ACC112 (cell line): ENCODE results near the gene BFSP1.

Experiments
- H2AFZ ChIP-seq: fragments of 200-600 bp; sonication (generic); one replicate; pipeline ENCODE4 v1.6.0; 2017; ENCODE audit warnings: antibody characterized with exemption, low read length; ENCODE audit not compliant: unreplicated experiment
- H3K27ac ChIP-seq: fragments of 200-600 bp; sonication (generic); 2 replicates; pipeline ENCODE4 v1.5.1; 2014; ENCODE audit warnings: low read depth, mild to moderate bottlenecking, antibody characterized with exemption, low read length, moderate library complexity
- H3K27me3 ChIP-seq: fragments of 200-600 bp; sonication (generic); 2 replicates; pipeline ENCODE4 v1.6.1; 2014; ENCODE audit warnings: mild to moderate bottlenecking, antibody characterized with exemption, low read length, moderate library complexity, mixed read lengths; ENCODE audit not compliant: insufficient read depth
- H3K36me3 ChIP-seq: fragments of 200-600 bp; sonication (generic); 2 replicates; pipeline ENCODE4 v1.6.1; 2016; ENCODE audit warnings: mild to moderate bottlenecking, antibody characterized with exemption, low read length, moderate library complexity, mixed read lengths; ENCODE audit not compliant: insufficient read depth
- H3K4me1 ChIP-seq: fragments of 200-600 bp; sonication (generic); one replicate; pipeline ENCODE4 v1.6.1; 2016; ENCODE audit warnings: low read length, mixed read lengths; ENCODE audit not compliant: insufficient read depth, unreplicated experiment, control insufficient read depth
- H3K4me3 ChIP-seq: fragments of 200-600 bp; sonication (generic); 2 replicates; pipeline ENCODE4 v1.5.1; 2014; ENCODE audit warnings: mild to moderate bottlenecking, low read depth, low read length
- H3K79me2 ChIP-seq: fragments of 200-600 bp; sonication (generic); one replicate; pipeline ENCODE4 v1.6.0; 2016; ENCODE audit warnings: low read length; ENCODE audit not compliant: control insufficient read depth, unreplicated experiment, insufficient read depth

Gene BFSP1

GRCh38 chr20:17446171-17446570 lies 85.0 kb downstream of the BFSP1 start:
- Histone ChIP-seq H3K27me3 (peaks cover 73% of the 10 kb centered on the region), H3K79me2 (no peaks in the 10 kb centered on the region), H3K4me3 (no peak overlapping the region), H3K4me1 (no peaks in the 10 kb centered on the region), H2AFZ (no peak overlapping the region), H3K27ac (no peak overlapping the region), H3K36me3 (no peaks in the 10 kb centered on the region)

DNA sequence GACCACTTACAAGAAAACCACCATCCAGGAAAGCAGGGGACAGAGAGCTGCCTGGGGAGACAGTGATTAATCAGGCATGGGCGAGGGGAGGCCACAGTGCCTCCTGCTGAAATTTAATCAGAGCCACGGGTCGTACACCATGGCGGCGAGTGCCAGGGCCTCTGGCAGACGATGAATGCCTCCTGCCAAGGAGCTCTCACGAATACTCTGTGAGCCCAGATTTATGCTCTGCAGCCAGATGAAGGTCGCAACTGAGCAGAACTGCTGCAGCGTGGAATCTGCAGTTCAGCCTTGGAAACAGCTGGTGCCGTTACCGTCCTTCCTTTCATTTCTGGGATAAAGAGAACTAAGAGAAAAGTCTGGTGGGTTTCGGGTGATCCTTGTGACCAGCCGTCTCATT lies 85.6 kb downstream of the BFSP1 start:
- Histone ChIP-seq H3K36me3 (no peaks in the 10 kb centered on the region), H3K4me1 (no peaks in the 10 kb centered on the region), H3K79me2 (no peaks in the 10 kb centered on the region), H3K27ac (no peak overlapping the region), H3K4me3 (no peak overlapping the region), H3K27me3 (peaks cover 74% of the 10 kb centered on the region), H2AFZ (no peak overlapping the region)

GRCh38 chr20:17444091-17444490 lies 87.1 kb downstream of the BFSP1 start:
- Histone ChIP-seq H3K27me3 (peaks cover 83% of the 10 kb centered on the region), H3K27ac (no peak overlapping the region), H3K36me3 (no peaks in the 10 kb centered on the region)

More at GRCh38 chr20:17444091-17444490, 87.1 kb downstream of the BFSP1 start:
- Histone ChIP-seq H3K79me2 (no peaks in the 10 kb centered on the region), H3K4me3 (no peak overlapping the region), H3K4me1 (no peaks in the 10 kb centered on the region), H2AFZ (no peak overlapping the region)
